ENCODE results near the gene CXorf66. TPM values are rescaled to one million over a fixed set of nuclear protein-coding genes. Genes with fewer than 3 reads are reported as not detected.
A peak's percentile ranks its signal among the peaks of the same experiment; 100 is the strongest.

The CXorf66 gene
- total RNA-seq, 2 experiments from 2014 or later = not detected

DNA sequence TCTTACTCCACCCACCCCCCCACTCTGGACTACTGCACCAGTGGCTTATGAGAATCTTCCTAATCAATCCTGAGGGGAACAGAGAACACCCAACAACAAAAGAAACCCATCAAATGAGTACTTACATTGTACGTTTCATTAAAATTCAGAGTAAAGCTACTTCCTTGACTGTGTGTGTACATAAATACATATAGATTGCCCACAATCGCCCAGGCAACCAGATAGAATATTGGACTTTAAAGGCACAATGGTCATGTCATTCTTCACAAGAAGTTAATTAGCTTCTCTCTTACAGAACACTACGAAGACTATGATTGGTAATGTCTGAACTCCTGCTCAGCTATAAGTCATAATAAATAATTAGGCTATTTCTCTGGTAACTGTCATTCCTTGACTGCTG, 20.2 kb downstream of the CXorf66 start:
- H3K36me3 Mint-ChIP-seq (ENCODE audit: low read depth) = no peaks in the 10 kb centered on the region
- H3K4me3 Mint-ChIP-seq = no peak overlapping the region
- DNase-seq (no peak), ATAC-seq (no peak)
- no peaks in the 10 kb centered on the region for H3K4me1 Mint-ChIP-seq (ENCODE audit: low read depth)
- no peak overlapping the region for H3K27ac Mint-ChIP-seq
- ChIA-PET POLR2A (no interaction called here), CTCF (no interaction called here)
- no peaks in the 10 kb centered on the region for H3K9me3 Mint-ChIP-seq (ENCODE audit: insufficient read depth)
- H3K27me3 Mint-ChIP-seq (ENCODE audit: low read depth) = no peaks in the 10 kb centered on the region

DNA sequence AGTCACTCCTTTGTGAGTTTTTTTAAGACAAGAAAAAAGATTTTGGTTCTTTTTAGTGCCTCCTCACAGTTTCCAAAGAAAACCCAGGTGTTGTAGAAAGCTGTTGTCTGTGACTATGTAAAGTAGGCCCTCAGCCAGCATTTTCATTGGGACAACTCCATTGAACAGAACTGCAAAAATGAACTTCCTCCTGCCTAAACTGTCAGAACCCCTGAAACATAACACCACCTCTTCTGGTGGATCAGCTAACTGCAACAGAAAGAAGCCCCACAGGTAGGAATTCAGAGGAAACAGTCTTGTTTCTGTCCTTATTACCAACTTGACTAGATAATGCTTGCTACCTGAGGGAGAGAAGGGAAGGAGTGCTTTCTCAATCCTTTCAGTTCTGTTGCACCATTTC, 29.1 kb downstream of the CXorf66 start:
- Mint-ChIP-seq H3K27me3 (ENCODE audit: low read depth) (no peaks in the 10 kb centered on the region), H3K4me1 (ENCODE audit: low read depth) (no peaks in the 10 kb centered on the region), H3K36me3 (ENCODE audit: low read depth) (no peaks in the 10 kb centered on the region), H3K9me3 (ENCODE audit: insufficient read depth) (no peaks in the 10 kb centered on the region), H3K27ac (no peak overlapping the region), H3K4me3 (no peak overlapping the region)
- POLR2A ChIA-PET = no interaction called here
- ATAC-seq = no peak
- DNase-seq = no peak
- CTCF ChIA-PET = interaction anchor here (0.8 to 1.0 kb wide), 3 partner anchors 12 to 324 kb away, joined by 3 read pairs; no protein-coding TSS in a partner anchor

DNA sequence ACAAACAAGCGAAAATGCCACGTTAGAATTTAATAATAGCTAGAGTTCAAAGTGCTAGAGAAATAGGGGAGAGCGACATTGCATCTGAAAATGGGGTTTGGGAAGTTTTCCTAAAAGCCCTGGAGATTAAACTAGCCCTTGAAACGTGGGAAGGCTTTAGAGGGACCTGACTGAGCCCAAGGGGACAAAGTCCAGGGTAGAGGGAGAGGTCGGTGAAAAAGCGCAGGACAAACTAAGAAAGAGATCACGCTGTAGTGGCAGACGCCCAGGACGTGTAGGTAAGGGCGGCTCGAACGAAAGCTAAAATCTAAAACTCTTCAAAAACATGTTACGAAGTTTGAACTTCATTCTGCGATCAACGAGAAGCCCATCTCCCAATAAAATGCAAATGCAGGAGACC, 31.4 kb downstream of the CXorf66 start:
- Mint-ChIP-seq H3K4me1 (ENCODE audit: low read depth) (peaks cover 16% of the 10 kb centered on the region), H3K4me3 (peak overlapping the region; percentile 79), H3K9me3 (ENCODE audit: insufficient read depth) (no peaks in the 10 kb centered on the region), H3K36me3 (ENCODE audit: low read depth) (peaks cover 4% of the 10 kb centered on the region), H3K27me3 (ENCODE audit: low read depth) (no peaks in the 10 kb centered on the region), H3K27ac (peak overlapping the region; percentile 96)
- ATAC-seq (no peak), DNase-seq (no peak)
- POLR2A ChIA-PET = no interaction called here
- CTCF ChIA-PET = interaction anchor here (1.6 kb wide), 1 partner anchor 170 kb away, joined by 3 read pairs; no protein-coding TSS in a partner anchor

DNA sequence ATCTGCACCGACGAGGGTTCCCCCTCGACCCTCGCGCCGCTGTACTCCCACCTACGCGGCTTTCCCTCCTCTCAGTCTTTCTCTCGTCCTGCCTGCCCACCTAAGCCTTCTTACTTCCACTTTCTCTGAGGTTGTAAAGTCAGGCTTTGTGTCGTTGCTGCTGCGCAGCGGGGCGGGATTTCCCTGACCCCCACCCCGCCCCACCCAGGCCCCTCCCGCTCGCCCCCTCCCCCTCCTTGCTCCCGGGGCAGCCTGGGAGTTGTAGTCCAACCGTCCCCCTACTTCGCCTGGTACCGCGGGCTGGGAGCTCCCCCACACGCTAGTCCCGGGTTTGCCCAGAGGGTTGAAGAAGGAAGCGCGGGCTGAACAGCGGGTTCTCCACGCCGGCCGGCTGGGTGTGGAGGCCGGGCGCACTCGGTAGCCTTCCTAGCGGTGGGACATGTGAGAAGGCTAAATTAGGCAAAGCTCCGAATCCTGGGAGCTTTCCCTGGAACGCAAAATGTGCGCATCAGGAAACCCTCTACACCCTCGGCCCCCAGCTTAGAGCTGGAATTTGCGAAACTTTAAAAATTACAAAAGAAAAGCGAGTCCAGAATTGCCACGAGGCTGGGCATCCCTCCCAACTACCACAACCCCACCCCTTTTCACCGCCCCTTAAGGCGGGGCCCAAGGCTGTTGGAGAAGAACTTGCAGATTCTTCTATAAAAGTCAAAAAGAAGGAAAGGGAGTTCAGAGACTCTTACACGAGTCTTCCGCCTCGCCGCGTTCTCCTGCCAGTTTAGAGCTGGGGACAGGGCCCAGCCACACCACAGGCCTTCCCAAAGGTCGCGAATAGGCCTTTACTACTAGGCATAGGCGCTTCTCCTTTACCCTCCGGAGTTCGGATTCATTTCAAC, 32.2 kb downstream of the CXorf66 start, which contains the start of gene ATP11C:
Gene ATP11C, minus strand, starts transcription at position 153 of the 896 bp plus-strand sequence. CDS start 1,011 bp downstream, outside the sequence.
- Mint-ChIP-seq H3K4me3 (peak within 1 kb of the TSS; percentile 79), H3K27ac (peak within 1 kb of the TSS; percentile 96), H3K4me1 (ENCODE audit: low read depth) (peaks cover 18% of the 10 kb centered on the region), H3K27me3 (ENCODE audit: low read depth) (no peaks in the 10 kb centered on the region), H3K9me3 (ENCODE audit: insufficient read depth) (no peaks in the 10 kb centered on the region), H3K36me3 (ENCODE audit: low read depth) (peaks cover 4% of the 10 kb centered on the region)
- ChIA-PET POLR2A (interaction anchor here (1.0 kb wide), 1 partner anchor 8 kb away, joined by 4 read pairs; no protein-coding TSS in a partner anchor), CTCF (interaction anchor here (1.6 kb wide), 1 partner anchor 169 kb away, joined by 3 read pairs; no protein-coding TSS in a partner anchor)
- DNase-seq (peak; percentile 86), ATAC-seq (peak; percentile 82)

DNA sequence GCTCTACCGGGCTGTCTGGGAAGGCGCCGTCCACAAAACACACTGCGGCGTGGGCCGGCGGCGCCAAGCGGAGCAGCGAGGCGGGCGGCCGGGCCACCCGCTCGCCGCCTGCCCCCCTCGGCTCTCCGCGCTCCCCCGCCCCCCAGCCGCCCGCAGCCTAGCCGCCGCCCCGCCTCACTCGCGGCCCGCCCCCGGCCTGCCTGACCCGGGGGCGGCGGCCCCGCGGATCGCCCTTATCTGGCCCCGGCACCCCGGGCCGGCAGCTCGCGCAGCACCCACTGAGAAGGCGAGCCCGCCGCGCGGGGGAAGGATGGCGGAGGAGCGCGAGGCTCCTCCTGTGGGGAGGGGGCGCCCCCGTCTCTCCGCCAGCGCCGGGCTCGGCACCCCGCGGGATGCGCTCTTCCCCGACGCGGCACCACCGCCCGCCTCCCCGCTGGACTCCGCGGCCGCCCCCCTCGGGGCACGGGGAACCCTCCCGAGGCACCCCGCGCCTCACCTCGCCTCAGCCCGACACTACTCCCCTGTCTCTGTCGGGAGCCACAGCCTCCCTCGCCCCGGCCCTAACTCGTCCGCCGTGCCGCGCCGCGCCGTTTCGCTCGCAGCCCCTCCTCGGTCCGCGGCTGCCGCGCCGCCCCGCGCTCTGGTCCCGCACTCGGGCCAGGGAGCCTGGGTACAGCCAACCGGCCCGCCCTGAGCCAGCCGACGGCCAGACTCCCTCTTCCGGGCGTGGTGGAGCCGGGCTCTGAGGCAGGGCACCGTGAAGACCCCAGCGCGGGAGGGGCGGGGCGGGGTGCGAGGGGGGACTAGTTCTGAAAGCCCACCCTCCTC, 33.0 kb downstream of the CXorf66 start:
- peak; percentile 46 for DNase-seq
- ChIA-PET POLR2A (interaction anchor here (1.0 kb wide), 1 partner anchor 9 kb away, joined by 4 read pairs; no protein-coding TSS in a partner anchor), CTCF (interaction anchor here (1.6 kb wide), 1 partner anchor 168 kb away, joined by 3 read pairs; no protein-coding TSS in a partner anchor)
- H3K27me3 Mint-ChIP-seq (ENCODE audit: low read depth) = no peaks in the 10 kb centered on the region
- H3K27ac Mint-ChIP-seq = peak overlapping the region; percentile 96
- peaks cover 18% of the 10 kb centered on the region for H3K4me1 Mint-ChIP-seq (ENCODE audit: low read depth)
- ATAC-seq = peak; percentile 57
- H3K4me3 Mint-ChIP-seq = peak overlapping the region; percentile 79
- H3K36me3 Mint-ChIP-seq (ENCODE audit: low read depth) = peaks cover 4% of the 10 kb centered on the region
- H3K9me3 Mint-ChIP-seq (ENCODE audit: insufficient read depth) = no peaks in the 10 kb centered on the region

DNA sequence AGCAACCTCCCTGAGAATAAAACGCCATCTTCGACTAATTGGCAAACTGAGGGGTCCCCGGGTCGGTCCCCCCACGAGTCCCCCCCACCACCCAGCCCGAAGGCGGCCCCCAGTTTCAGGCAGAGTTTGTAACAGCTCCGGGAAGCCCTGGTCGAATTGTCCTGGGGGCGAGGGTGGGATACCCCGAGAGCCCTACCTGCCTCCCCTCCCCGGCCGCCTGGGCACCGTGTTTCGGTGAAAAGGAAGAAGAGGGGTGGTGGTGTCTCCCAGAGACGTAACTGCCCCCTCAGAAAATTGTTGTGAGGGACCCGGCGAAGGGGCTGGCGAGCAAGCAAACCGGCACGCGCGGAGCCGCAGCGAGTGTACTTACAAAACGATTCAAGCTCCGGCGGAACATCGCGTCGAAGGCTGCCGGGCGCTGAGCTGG, 33.7 kb downstream of the CXorf66 start:
- ChIA-PET POLR2A (no interaction called here), CTCF (no interaction called here)
- H3K36me3 Mint-ChIP-seq (ENCODE audit: low read depth) = peaks cover 4% of the 10 kb centered on the region
- H3K4me1 Mint-ChIP-seq (ENCODE audit: low read depth) = peaks cover 18% of the 10 kb centered on the region
- no peak for DNase-seq
- no peak for ATAC-seq
- peak overlapping the region; percentile 49 for H3K27ac Mint-ChIP-seq
- H3K9me3 Mint-ChIP-seq (ENCODE audit: insufficient read depth) = no peaks in the 10 kb centered on the region
- peak overlapping the region; percentile 77 for H3K4me3 Mint-ChIP-seq
- H3K27me3 Mint-ChIP-seq (ENCODE audit: low read depth) = no peaks in the 10 kb centered on the region

DNA sequence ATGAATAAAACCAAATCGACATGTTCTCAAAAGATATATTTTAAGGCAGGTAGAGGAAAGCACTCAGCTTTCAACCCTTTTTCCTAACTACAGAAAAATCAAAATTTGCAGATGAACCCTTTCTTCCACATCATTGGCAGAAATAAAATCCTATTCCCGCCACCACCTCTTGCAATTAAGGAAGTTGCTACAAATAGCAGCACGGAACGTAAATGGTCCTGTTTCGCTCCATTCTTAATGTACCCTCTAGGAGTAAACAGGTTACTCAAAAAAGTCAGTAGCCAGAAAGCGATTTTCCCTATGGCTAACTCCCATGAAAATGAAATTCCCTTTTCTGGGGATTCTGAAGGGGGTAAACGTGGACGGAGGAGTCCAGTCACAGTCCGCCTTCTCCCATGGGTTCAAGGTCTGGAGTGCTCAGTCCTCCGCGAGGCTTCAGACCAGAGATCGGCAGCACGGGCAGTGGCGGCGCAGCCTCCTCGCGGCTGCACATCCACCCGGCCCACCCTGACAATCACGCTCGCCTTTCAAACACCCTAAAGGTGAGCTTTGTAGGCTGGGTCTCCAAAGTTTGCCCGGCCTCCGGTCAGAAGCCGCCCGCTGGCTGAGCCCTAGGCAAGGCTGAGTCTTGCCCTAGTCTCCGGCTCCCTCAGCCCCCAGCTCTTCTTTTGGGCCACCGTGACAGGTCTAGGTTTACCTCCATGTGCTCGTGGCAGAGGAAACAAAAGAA, 34.2 kb downstream of the CXorf66 start:
- Mint-ChIP-seq H3K4me1 (ENCODE audit: low read depth) (peaks cover 18% of the 10 kb centered on the region), H3K27me3 (ENCODE audit: low read depth) (no peaks in the 10 kb centered on the region), H3K9me3 (ENCODE audit: insufficient read depth) (no peaks in the 10 kb centered on the region), H3K4me3 (peak overlapping the region; percentile 77), H3K27ac (peak overlapping the region; percentile 49), H3K36me3 (ENCODE audit: low read depth) (peaks cover 4% of the 10 kb centered on the region)
- peak; percentile 16 for ATAC-seq
- ChIA-PET CTCF (no interaction called here), POLR2A (interaction anchor here (0.6 kb wide), 1 partner anchor 135 kb away, joined by 5 read pairs; no protein-coding TSS in a partner anchor)
- DNase-seq = peak; percentile 25

DNA sequence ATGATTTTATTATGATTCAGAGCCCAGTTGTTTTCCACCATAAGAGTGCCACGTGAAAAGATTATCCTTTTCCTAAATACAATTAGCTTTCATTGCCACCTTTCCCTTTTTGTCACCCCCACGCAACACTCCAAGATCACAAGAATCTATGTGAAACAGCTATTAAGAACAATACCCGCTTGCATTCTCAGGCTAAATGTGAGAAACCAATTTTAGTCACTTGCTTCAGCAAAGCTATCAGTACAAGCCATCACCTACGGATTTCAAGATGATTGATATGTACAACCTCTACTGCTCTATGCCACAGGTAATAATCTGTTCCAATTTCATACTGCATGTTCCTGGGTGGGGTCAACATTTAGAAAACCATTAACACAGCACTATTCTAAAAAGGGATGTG, 34.9 kb downstream of the CXorf66 start:
- ATAC-seq (no peak), DNase-seq (no peak)
- Mint-ChIP-seq H3K9me3 (ENCODE audit: insufficient read depth) (no peaks in the 10 kb centered on the region), H3K4me3 (peak overlapping the region; percentile 77), H3K4me1 (ENCODE audit: low read depth) (peaks cover 22% of the 10 kb centered on the region), H3K36me3 (ENCODE audit: low read depth) (peaks cover 4% of the 10 kb centered on the region), H3K27ac (no peak overlapping the region), H3K27me3 (ENCODE audit: low read depth) (no peaks in the 10 kb centered on the region)
- POLR2A ChIA-PET = interaction anchor here (0.6 kb wide), 1 partner anchor 134 kb away, joined by 5 read pairs; no protein-coding TSS in a partner anchor
- CTCF ChIA-PET = interaction anchor here (1.1 kb wide), 1 partner anchor 142 kb away, joined by 3 read pairs; no protein-coding TSS in a partner anchor

DNA sequence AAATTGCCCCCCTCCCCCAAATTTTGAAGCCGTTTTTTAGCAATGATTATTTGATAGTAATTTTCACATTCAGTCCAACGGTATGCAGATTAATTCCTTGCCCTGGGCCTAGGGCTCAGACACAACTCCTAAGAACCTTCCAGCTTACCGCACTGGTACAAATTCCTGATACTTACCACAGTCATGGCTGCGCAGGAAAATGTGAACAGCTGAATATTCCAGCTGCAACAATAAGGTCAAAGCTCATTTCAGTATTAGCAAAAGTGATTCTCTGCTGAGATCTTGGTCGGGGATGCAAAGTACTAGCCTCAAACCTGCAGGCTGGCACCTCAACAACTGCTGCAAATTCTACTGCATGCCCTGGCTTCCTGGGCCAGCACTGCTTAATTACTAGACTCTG, 35.4 kb downstream of the CXorf66 start:
- Mint-ChIP-seq H3K9me3 (ENCODE audit: insufficient read depth) (no peaks in the 10 kb centered on the region), H3K27ac (no peak overlapping the region), H3K36me3 (ENCODE audit: low read depth) (peaks cover 4% of the 10 kb centered on the region), H3K4me3 (no peak overlapping the region), H3K4me1 (ENCODE audit: low read depth) (peaks cover 22% of the 10 kb centered on the region), H3K27me3 (ENCODE audit: low read depth) (no peaks in the 10 kb centered on the region)
- CTCF ChIA-PET = interaction anchor here (1.1 kb wide), 1 partner anchor 141 kb away, joined by 3 read pairs; no protein-coding TSS in a partner anchor
- POLR2A ChIA-PET = no interaction called here
- DNase-seq = no peak
- no peak for ATAC-seq

DNA sequence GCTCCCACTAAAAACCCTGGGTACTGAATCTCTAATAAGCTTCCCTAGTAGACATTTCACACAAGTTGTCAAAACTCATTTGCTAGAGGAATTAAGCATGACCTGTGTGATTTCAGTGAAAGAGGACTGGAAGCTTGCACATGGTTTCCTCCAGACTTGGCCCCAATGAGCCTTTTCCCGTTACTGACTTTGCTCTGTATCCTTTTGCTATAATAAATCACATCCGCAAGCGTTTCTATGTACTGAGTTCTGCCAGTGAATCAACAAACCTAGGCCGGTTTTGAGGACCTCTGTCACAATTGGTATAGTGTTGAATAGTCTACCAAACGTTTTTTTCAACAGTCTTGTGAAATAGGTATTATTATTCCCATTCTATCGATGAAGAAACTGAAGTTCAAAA, 40.6 kb downstream of the CXorf66 start:
- CTCF ChIA-PET = no interaction called here
- POLR2A ChIA-PET = no interaction called here
- peaks cover 17% of the 10 kb centered on the region for H3K4me1 Mint-ChIP-seq (ENCODE audit: low read depth)
- ATAC-seq (no peak), DNase-seq (no peak)
- peaks cover 7% of the 10 kb centered on the region for H3K36me3 Mint-ChIP-seq (ENCODE audit: low read depth)
- no peak overlapping the region for H3K27ac Mint-ChIP-seq
- no peaks in the 10 kb centered on the region for H3K27me3 Mint-ChIP-seq (ENCODE audit: low read depth)
- H3K4me3 Mint-ChIP-seq = no peak overlapping the region
- no peaks in the 10 kb centered on the region for H3K9me3 Mint-ChIP-seq (ENCODE audit: insufficient read depth)

DNA sequence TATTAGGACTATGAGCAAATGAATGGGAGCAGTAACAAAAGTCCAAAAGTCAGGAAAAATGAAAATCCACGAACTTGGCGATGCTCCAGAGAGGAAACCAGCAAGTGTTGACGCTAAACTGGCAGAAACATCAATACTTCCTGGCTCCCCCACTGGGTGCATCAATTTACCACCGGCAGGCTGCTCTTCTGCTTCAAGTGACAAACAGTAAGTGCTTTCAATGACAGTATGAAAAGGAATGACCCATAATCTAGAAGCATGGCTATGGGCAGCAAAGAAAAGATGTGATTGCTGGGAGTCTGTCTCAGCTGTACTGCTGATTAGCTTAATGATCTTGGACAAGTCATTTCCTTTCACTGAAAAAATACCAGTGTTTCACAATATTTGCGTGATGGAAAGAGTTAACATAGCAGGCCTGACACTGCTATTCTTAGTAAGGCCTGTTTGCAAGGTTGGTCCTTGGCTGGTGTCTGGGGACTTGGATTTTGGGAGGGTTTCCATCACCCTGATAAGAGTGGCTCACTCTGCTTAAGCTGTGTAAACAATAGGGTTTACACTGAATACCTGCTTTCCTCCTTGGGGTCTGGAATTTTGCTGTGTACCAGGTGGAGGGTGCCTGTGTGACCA, 41.1 kb downstream of the CXorf66 start:
- ChIA-PET POLR2A (no interaction called here), CTCF (interaction anchor here (0.9 kb wide), 1 partner anchor 12 kb away, joined by 3 read pairs; no protein-coding TSS in a partner anchor)
- Mint-ChIP-seq H3K27ac (no peak overlapping the region), H3K36me3 (ENCODE audit: low read depth) (peaks cover 5% of the 10 kb centered on the region), H3K4me3 (no peak overlapping the region), H3K4me1 (ENCODE audit: low read depth) (peaks cover 13% of the 10 kb centered on the region), H3K9me3 (ENCODE audit: insufficient read depth) (no peaks in the 10 kb centered on the region), H3K27me3 (ENCODE audit: low read depth) (no peaks in the 10 kb centered on the region)
- ATAC-seq = no peak
- DNase-seq = no peak
